CD4-positive, alpha-beta T cell treated with Interferon gamma for 1 hour (primary cell): ENCODE data around the gene CCDC60.

Experiments
- DNase-seq: peaks from one replicate; pipeline ENCODE4 v3.0.0-alpha.2; 2020

CCDC60 gene

GRCh38 chr12:119546340-119546739 is 211.8 kb downstream of the CCDC60 start:
- DNase-seq = no peak

DNA sequence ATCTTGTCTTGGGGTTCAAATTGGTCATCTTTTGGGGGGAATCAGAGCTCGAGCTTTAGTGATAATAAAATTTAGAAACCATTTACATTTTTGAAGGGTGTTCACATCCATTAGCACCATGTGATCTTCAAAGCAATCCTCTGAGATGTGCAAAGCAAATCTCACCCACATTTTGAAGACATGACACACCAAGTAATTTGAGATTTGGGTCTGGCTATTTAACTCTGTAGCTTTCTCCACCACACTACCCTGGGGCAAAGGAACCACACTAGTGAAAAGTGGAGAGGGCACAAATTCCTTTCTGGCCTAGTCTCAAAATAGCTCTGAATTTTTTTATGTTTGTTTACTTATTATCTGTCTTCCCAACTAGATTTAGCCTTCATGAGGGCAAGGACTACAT is 212.5 kb downstream of the CCDC60 start:
- no peak for DNase-seq

DNA sequence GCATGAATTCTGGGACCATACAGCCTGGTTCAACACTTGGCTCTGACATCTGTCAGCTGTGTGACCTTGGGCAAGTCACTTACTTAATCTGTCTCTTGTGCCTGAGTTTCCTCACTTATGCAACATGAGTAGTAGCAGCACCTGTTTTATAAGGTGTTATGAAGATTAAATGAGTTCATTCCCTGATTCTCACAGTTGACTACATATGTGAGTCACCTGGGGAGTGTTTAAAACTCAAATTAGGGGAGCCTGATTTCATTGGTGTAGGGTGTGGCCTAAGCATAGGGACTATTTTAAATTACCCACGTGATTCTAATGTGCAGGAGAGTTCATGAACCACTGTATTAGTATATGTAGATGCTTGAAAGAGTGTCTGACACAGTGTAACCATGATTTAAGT is 222.3 kb downstream of the CCDC60 start:
- no peak for DNase-seq

DNA sequence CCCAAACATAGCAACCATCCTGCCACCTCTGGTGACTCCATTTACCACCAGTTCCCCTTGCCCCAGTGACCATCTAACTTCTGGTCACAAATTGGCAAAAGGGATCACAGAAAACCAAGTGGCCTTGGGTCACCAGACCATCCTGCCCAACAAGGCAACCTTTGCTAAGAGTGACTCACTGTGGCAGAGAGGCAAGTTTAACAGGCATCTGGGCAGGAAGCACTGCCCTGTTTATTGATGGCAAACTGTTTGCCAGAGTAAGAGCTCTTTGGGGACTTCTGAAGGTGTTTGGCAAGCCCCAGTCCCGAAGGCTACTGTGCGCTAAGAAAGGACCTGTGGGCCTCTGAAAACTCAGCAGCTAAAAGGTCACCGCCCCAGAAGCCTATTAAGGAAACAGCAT is 230.9 kb downstream of the CCDC60 start:
- no peak for DNase-seq

- DNase-seq = no peak
Measured at GRCh38 chr12:119570771-119571170, 236.2 kb downstream of the CCDC60 start.

DNA sequence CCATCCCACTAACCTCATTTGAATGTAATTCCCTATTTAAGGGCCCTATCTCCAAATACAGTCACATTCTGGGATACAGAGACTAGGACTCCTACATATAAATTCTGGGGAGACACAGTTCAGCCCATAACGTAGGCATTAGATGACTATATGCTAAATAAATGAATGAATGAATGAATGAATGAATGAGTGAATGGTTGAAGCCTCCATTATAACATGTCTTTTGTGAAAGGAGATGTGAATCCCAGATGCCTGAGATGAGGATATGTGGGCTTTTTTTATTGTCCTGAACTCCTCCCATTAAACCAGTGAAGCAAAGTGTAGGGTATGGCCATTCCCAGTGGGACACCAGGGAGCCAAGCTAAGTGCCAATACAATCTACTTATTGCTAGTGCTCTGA is 238.6 kb downstream of the CCDC60 start:
- DNase-seq = no peak

DNA sequence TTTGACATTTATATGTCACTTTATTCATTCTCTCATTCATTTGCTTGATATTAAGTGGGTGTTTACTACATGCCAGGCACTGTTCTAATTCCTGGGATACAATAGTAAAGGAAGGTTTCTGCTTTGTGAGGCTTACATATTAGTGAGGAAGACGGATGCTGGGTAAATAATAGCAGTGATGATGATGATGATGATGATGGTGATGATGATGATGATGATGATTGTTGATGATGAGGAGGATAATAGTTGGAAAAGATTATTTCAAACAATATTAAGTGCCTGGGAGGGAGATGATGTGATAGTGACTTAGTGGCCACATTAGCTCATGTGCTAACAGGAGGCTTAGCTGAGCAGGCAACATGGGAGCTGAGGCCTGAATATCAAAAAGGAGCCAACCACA is 239.7 kb downstream of the CCDC60 start:
- DNase-seq = no peak

GRCh38 chr12:119576118-119576810 is 241.7 kb downstream of the CCDC60 start:
- no peak for DNase-seq

DNA sequence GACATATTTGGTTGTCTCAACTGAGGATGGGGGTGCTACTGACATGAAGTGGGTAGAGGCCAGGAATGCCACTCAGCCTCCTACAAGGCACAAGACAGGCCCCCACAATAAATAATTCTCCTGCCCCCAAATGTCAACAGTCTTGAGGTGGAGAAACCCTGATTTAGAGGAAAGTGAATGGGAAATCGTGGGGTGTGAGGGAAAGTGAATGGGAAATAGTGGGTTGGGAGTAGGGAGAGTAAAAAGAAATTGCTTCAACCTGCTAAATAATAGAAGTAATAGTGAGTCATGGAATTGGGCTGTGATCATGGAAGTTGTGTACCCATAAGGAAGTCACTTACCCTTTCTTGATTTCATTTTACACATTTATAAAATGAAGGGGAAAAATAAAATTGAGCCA is 242.4 kb downstream of the CCDC60 start:
- DNase-seq = no peak

- no peak for DNase-seq
Measured at GRCh38 chr12:119578112-119578511, 243.6 kb downstream of the CCDC60 start.

DNA sequence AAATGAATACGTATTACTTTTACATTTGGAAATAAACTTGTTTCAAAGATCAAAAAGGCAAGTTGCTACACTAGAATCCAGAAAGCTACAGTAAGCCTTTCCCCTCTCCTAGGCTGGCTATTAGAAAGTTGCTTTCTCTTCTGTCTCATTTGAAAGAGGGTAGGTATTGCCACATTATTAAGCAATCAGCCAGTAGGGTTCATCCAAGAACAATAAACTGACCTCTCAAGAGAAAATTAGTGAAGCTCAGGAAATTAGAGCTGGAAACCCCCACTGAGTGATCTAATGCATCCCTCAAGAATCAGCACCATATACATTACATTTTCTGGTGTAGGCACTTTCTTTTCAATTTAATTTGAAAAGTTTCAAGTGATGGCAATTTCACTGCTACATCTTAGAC is 254.6 kb downstream of the CCDC60 start:
- no peak for DNase-seq

GRCh38 chr12:119589634-119590033 is 255.1 kb downstream of the CCDC60 start:
- no peak for DNase-seq
